ENCODE data around the gene SLC29A1.
A peak's percentile ranks its signal among the peaks of the same experiment; 100 is the strongest.
"Not testable (repeated sequence)": the region's sequence is repeated elsewhere in the genome, so short reads cannot be mapped to it uniquely, and the experiment has no call there.

SLC29A1 gene

GRCh38 chr6:44223319-44224028 lies at the start of gene SLC29A1:
Gene SLC29A1, plus strand, starts transcription at chr6:44223595. Its CDS starts 3,719 bp downstream, at chr6:44227314.
- peak; percentile 86 for DNase-seq

GRCh38 chr6:44176130-44176761 lies 47.1 kb upstream of the SLC29A1 start:
- peak; percentile 50 for DNase-seq

- DNase-seq, result peak; percentile 53
Measured at GRCh38 chr6:44176762-44177509, 46.5 kb upstream of the SLC29A1 start.

GRCh38 chr6:44177691-44178423 lies 45.5 kb upstream of the SLC29A1 start:
- peak; percentile 90 for DNase-seq

GRCh38 chr6:44178424-44179071 lies 44.8 kb upstream of the SLC29A1 start:
- no peak for DNase-seq

- DNase-seq, result peak; percentile 50
Measured at GRCh38 chr6:44179072-44179536, 44.3 kb upstream of the SLC29A1 start.

GRCh38 chr6:44179648-44180047 lies 43.7 kb upstream of the SLC29A1 start:
- DNase-seq, result peak; percentile 43

- DNase-seq, result no peak
Measured at GRCh38 chr6:44180406-44180805, 43.0 kb upstream of the SLC29A1 start.

- no peak for DNase-seq
Measured at GRCh38 chr6:44180886-44181285, 42.5 kb upstream of the SLC29A1 start.

GRCh38 chr6:44181784-44182183 lies 41.6 kb upstream of the SLC29A1 start:
- DNase-seq, result not testable (repeated sequence)

GRCh38 chr6:44182911-44183390 lies 40.4 kb upstream of the SLC29A1 start:
- DNase-seq, result no peak

- no peak for DNase-seq
Measured at GRCh38 chr6:44183783-44184182, 39.6 kb upstream of the SLC29A1 start.

- DNase-seq, result not testable (repeated sequence)
Measured at GRCh38 chr6:44185356-44185755, 38.0 kb upstream of the SLC29A1 start.

- DNase-seq, result no peak
Measured at GRCh38 chr6:44185953-44186634, 37.3 kb upstream of the SLC29A1 start.

- no peak for DNase-seq
Measured at GRCh38 chr6:44186635-44187025, 36.8 kb upstream of the SLC29A1 start.

- no peak for DNase-seq
Measured at GRCh38 chr6:44188819-44189218, 34.6 kb upstream of the SLC29A1 start.

- DNase-seq, result no peak
Measured at GRCh38 chr6:44189257-44189656, 34.1 kb upstream of the SLC29A1 start.

- no peak for DNase-seq
Measured at GRCh38 chr6:44190715-44191114, 32.7 kb upstream of the SLC29A1 start.

- DNase-seq, result no peak
Measured at GRCh38 chr6:44192428-44193041, 30.9 kb upstream of the SLC29A1 start.

GRCh38 chr6:44193307-44193910 lies 30.0 kb upstream of the SLC29A1 start:
- DNase-seq, result no peak

- DNase-seq, result no peak
Measured at GRCh38 chr6:44194326-44194725, 29.1 kb upstream of the SLC29A1 start.

Measured in islet precursor cell (in vitro differentiated cells).